HG02943 (cell line): ENCODE measurements around the gene S100P.
A peak's percentile ranks its signal among the peaks of the same experiment; 100 is the strongest.

Experiments used
- ATAC-seq: cut with Tn5 transposase; IDR thresholded peaks from one replicate; pipeline ENCODE4 v1.9.1; 2021; ENCODE audit warnings: mild to moderate bottlenecking, low read depth, moderate library complexity; ENCODE audit not compliant: unreplicated experiment

Gene S100P

GRCh38 chr4:6695660-6696610 lies 2.3 kb downstream of the S100P start:
- no peak for ATAC-seq

GRCh38 chr4:6696611-6697010 lies 2.9 kb downstream of the S100P start:
- ATAC-seq = no peak

DNA sequence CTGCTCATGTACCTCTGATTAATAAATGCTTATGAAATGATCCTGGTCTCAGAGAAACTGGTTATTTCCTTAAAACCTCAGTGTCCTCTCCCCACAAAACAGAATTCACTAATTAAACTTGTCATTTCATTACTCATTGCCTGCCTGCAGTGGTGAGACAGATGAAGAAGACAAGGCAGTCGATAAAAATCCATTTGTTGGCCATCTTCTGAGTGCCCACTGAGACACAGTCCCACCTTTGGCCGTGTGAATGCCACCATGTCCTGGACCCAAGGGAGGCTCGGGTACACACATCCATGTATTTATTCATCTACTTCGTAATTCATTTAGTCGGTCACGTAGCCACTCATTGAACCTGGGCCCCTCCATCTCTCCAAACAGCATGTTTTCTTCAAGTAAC lies 3.5 kb downstream of the S100P start:
- ATAC-seq = no peak

DNA sequence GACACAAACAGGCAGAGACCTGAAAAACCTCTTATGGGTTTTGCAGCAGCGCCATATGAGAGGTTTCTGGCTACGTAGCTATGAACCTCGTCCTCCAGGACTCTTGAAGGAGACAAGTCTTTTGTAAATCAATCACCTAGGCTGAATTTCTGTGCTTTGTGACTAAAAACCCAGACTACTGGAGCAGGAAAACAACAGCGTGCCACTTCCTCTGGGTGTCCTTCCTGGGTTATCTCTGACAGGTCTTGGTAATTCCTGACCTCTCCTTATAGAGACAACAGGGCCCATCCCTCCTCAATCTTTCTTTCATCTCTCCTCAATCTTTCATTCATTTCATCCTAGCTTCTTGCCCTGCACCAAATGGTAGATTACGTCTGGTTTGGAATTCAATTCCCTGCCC lies 5.7 kb downstream of the S100P start:
- ATAC-seq = no peak

DNA sequence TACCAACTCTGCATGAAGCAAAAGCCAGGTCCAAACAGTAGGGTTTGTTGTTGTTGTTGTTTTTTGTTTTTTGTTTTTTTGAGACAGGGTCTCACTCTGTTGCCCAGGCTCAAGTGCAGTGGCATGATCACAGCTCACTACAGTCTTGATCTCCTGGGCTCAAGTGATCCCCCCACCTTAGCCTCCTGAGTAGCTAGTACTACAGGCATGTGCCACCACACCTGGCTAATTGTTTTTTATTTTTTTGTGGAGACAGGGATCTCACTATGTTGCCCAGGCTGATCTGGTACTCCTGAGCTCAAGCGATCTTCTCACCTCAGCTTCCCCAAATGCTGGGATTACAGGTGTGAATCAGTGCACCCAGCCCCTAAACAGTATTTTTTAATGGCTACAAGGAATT lies 6.2 kb downstream of the S100P start:
- no peak for ATAC-seq

- ATAC-seq = no peak
These were observed 7.7 kb downstream of the S100P start for GRCh38 chr4:6701371-6701770.

GRCh38 chr4:6702761-6703160 lies 9.1 kb downstream of the S100P start:
- no peak for ATAC-seq

GRCh38 chr4:6703786-6704185 lies 10.1 kb downstream of the S100P start:
- ATAC-seq = no peak

GRCh38 chr4:6705646-6706045 lies 12.0 kb downstream of the S100P start:
- ATAC-seq = no peak

DNA sequence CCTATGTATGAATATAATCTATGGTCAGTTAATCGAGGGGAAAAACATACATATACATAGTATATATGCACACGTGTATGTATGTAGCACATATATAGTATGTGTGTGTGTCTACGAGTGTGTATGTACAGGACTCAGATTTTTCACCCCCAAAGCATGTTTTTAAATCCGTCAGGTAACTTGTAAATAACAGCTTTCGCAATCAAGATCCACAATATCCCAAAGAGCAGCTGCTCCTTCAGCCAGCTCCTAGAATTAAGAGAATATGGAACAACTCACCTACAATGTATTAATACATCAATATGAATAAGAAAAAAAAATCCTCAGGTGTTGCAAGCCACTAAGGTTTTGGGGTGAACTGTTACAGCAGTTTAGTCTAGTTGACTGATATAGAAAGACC lies 12.5 kb downstream of the S100P start:
- no peak for ATAC-seq

GRCh38 chr4:6709230-6710114 lies 15.8 kb downstream of the S100P start, which contains the start of gene MRFAP1L1:
Gene MRFAP1L1 (minus strand): TSS chr4:6709865. CDS start chr4:6709629, 236 bp downstream.
- peak; percentile 64 for ATAC-seq

DNA sequence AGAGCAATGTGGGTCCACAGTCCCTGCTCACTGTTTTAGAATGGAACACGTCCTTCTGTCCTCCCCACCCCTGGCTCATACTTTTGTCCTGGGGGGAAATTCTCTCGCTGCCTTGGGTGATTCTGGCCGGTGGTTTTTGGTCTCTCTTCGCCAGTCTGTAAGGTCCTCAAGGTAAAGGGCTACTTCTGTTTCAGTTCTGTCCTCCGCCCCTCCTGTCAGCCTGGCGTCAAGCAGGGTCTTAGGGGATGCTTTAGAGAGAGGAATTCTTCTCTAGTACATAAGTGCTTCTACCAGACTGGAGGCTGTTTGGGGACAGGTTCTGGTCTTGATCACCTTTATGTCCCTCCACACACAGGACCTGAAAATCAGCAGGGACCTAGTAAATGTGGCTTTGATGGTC lies 16.6 kb downstream of the S100P start:
- no peak for ATAC-seq

DNA sequence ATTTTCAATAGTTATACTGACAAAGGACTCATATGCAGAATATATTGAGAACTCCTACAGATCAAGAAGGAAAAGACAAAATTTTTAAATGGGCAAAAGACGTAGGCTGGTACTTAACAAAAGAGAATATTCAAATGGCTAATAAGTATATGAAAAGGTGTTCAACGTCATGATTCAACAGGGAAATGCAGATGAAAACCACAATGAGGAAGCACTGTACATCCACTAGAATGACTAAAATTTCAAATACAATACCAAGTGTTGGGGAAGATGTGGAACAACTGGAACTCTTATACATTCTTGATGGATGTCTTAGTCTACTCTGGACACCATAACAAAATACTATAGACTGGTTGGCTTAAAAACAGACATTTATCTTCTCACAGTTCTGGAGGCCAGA lies 17.3 kb downstream of the S100P start:
- ATAC-seq = no peak

- ATAC-seq = no peak
These were observed 21.3 kb downstream of the S100P start for GRCh38 chr4:6714954-6715353.

DNA sequence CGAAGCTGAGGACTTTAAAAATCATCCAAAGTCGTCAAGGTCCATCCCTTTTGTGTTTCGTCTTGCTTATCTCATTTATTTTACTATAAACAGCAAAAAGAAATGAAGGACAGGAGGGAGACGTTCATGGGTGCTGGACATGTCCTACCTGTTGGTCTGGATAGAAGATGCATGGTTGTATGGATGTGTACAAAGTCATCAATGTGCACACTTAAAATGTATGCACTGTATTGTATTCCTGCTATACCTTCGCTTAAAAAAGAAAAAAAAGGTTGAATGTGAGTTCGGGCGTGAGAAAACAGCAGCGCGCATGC lies 22.0 kb downstream of the S100P start:
- ATAC-seq = no peak

DNA sequence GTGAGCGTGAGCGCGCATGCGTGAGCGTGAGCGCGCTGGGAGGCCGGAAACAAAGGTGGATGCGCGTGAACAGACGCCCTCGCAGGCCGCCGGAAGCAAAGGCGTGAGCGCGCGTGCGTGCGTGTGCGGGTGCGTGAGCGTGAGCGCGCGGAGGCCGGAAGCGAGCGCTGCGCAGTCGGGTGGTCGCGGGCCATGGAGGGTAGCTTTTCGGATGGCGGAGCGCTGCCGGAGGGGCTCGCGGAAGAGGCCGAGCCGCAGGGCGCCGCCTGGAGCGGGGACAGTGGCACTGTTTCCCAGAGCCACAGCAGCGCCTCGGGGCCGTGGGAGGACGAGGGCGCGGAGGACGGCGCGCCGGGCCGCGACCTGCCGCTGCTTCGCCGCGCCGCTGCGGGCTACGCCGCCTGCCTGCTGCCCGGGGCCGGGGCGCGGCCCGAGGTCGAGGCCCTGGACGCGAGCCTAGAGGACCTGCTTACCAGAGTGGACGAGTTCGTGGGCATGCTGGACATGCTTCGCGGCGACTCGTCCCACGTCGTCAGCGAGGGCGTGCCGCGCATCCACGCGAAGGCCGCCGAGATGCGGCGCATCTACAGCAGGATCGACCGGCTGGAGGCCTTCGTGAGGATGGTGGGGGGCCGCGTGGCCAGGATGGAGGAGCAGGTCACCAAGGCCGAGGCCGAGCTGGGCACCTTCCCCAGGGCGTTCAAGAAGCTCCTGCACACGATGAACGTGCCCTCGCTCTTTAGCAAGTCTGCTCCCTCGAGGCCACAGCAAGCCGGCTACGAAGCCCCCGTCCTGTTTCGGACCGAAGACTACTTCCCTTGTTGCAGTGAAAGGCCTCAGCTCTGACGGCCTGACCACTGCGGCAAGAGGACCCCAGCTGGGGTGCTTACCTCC lies 22.6 kb downstream of the S100P start, which contains the start of gene BLOC1S4:
TSS of gene BLOC1S4 (plus strand) at position 157 of the 894 bp plus-strand sequence. CDS start at position 193, 36 bp downstream.
- peak; percentile 75 for ATAC-seq

GRCh38 chr4:6716958-6717655 lies 23.4 kb downstream of the S100P start:
- ATAC-seq = no peak

DNA sequence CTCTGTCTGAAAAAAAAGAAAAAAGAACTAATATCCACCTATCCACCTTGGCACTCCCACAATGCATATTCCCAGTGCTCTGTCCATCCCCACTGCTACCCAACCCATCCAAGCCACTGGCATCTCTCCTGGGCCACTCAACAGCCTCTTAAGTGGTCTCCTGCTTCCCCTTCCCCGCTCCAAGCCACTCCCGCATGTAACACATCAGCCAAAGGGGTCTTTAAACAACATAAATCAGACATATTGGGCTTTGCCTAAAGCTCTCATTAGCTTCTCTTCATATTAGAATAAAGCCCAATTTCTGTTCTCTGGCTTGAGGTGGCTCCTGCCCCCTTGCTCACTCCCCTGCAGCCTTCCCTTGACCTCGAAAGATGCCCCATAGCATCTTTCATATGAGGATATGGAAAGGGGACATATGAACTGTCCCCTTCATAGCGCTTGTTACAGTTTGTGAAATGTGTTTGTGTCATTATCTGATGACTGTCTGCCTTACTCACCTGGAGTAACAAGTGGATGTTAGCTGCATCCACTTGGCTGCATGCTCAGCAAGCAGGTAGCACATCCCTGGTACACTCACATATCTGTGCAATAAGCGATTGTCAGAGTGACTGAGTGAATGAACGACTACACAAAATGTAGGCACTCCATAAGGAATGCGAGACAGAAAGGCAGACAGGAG lies 25.4 kb downstream of the S100P start:
- no peak for ATAC-seq

DNA sequence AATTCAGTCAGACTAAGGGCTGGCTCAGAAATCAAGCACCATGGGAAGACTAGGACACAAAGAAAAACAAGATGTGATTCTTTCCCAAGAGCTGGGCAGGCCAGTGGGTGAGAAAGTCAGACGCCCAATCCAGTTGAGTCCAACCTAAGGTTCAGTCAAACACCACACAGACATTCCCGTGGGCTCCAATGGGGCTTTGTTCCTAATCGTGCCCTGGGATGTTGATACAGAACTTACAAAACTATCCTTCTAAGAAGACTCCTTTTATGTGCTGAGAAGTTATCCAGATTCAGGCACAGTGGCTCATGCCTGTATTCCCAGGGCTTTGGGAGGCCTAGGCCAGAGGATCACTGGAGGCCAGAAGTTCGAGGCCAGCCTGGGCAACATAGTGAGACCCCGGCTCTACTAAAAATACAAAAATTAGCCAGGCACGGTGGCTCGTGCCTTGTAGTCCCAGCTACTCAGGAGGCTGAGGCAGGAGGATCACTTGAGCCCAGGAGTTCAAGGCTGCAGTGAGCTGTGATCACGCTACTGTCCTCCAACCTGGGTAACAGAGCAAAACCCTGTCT lies 26.0 kb downstream of the S100P start:
- ATAC-seq = no peak
